Measurements from ENCODE around the gene WDR38. TPM values are rescaled to one million over a fixed set of nuclear protein-coding genes. Genes with fewer than 3 reads are reported as not detected.

WDR38 gene
- polyA plus RNA-seq, 3 donors = 0.41 to 0.59 (median 0.44) TPM

DNA sequence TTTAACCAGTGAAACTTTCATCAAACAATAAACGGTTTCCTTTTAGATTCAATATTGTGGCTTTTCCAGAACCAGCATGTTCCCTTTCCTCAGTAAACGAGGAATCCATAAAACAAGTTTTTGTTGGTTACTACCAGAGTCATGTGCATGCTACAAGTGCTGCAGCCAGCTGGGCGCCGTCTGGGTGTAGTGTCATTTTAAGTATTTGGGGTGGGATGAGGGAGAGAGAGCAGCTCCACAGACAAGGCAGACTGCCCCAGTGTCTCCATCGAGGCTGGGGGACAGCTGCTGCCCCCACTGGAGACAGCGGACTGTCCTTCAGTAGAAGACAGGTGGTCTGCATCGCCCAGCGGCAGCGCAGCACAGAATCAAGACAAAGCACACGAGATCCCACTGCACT lies 26.0 kb downstream of the WDR38 start:
- DNase-seq = peak; percentile 68

DNA sequence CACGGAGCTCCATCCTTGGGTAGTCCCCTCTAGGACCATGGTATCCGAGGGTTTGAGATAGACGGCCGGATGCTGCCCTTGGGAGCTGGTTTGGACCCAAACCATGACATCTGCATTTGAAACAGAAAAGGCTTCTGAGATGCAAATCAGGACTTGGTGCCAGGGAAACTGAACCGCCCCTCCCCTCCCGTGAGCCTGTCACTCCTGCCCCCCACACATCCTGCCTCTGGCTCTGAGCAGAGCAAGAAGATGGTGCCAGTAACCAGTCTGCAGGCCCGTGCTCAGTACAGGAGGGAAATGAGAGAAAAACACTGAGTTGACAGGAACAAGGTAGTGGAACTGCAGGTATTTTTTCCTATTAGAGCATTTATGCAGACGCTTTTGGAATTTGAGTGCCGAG lies 27.2 kb downstream of the WDR38 start:
- no peak for DNase-seq

GRCh38 chr9:124881138-124881743 lies 28.0 kb downstream of the WDR38 start:
- DNase-seq = no peak

- DNase-seq = no peak
Measured at GRCh38 chr9:124882231-124882630, 29.0 kb downstream of the WDR38 start.

DNA sequence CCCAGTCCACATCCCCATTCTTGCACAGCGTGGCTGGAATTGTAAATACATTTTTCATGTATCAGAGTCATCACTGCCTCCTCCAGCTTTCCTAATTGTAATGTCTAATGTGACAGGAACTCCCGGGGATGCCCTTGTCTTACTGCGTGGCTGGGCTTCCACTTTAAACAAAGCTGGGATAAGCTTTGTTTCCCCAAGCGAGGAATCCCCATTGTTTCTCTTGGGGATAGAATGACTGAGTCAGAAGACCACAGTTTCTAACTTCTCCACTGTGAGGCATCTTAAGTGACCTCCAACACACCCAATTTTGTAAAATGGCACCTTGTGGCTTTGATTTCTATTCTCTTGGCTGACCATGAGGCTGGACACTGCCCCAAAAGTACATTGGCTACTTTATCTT lies 31.1 kb downstream of the WDR38 start:
- no peak for DNase-seq

DNA sequence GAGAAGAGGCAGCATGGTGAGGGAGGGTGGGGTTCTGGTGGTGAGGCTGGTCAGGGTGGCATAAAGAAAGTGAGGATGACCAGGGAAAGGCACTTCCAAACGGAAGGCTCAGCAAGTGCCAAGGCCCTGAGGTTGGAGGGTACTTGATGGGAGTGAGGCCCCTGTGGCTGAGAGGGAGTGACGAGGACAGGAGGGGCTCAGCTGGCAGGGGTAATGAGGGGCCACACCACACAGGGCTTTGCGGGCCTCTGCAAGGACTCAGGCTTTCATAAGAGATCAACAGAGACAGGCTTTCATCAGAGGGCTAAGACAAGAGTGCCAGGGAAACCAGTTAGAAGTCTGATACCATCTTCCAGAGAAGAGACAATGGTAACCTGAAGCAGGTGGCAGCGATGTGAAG lies 32.3 kb downstream of the WDR38 start:
- DNase-seq = no peak

GRCh38 chr9:124886461-124886860 lies 33.2 kb downstream of the WDR38 start:
- no peak for DNase-seq

DNA sequence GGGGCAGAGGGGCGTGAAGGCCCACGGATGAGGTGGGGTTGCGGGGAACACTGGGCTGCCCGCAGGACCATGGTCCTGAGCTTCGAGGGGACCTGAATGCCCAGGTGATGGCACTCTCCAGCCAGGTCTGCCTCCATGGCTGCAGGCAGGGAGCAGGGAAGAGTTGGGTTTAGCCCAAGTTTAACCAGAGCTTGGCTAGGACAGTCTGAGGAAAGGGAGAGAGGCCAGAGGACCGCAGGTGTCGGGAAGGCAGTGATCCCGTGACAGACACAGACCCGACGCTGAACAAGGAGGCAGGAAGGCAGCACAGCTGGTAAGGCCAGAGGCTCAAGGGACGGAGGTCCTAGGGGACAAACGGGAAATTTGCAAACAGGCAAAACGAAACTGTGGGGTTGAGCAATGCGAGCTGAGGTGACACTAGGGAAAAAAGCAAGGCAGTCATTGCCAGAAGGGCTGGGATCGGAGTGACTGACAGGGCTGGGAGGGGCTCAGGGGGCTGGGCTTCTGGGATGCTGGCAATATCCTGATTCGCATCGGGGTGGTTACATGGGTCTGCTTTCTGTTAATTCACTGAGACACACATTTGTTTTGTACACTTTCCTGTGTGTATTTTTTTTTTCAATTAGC lies 33.7 kb downstream of the WDR38 start:
- no peak for DNase-seq

GRCh38 chr9:124887832-124888231 lies 34.6 kb downstream of the WDR38 start:
- DNase-seq = no peak

DNA sequence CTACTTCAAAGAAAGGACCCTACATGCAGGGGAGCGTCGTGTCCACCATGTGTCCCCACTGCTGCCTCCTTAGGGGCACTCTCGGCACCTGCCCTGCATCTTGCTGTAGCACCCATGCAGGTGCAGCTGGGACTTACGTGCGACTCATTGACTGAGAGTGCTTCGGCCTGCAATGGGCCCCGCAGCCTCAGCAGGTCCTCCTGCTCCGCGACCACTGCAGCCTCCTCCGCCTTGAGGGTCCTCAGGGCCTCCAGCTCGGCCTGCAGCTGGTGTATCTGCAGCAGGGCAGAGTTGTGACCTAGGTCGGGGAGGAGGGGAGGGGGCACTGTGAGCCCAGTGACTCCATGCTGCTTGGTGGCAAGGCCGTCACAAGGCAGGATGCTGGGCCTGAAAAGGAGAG lies 35.7 kb downstream of the WDR38 start:
- no peak for DNase-seq

GRCh38 chr9:124890179-124890578 lies 36.9 kb downstream of the WDR38 start:
- no peak for DNase-seq

GRCh38 chr9:124894035-124894740 lies 40.9 kb downstream of the WDR38 start:
- no peak for DNase-seq

DNA sequence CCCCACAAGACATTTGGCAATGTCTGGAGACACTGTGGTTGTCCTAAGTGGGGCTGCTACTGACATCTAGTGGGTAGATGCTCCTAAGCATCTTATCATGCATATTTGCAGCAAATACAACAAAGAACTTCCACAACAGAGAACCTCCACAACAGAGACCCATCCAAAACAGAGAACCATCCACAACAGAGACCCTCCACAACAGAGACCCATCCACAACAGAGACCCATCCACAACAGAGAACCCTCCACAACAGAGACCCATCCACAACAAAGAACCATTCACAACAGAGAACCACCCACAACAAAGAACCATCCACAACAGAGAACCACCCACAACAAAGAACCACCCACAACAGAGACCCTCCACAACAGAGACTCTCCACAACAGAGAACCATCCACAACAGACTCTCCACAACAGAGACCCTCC lies 41.5 kb downstream of the WDR38 start:
- no peak for DNase-seq

GRCh38 chr9:124897570-124898460 lies 44.6 kb downstream of the WDR38 start:
- DNase-seq = no peak

DNA sequence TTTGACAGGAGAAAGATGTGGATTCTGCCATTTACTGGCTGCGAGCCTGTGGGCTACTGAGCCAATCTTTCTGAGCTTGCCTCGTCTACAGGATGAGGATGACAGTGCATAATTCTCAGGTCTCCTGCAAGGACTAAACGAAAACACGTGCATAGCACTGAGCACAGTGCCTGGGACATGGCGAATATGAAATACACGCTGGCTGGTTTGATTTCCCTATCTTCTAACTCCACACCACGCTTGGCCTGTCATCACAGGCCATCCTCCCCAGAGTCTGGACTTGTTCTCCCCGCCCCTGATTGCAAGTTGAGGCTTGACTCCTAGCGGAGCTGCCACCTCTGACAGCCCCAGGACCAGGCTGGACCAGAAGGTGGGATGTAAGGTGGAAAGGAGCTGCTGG lies 46.6 kb downstream of the WDR38 start:
- DNase-seq = no peak

GRCh38 chr9:124906966-124907365 lies 53.7 kb downstream of the WDR38 start:
- DNase-seq = no peak

Other genes starting within 250 kb of the WDR38 start
- gene NR6A1, start 82.1 kb upstream of the WDR38 start, polyA plus RNA-seq (ENCODE audit: insufficient read length in 3 of 3) = 1 to 10 TPM; 1.0 to 1.9 (median 1.6) TPM
- gene OLFML2A, start 76.3 kb upstream of the WDR38 start, polyA plus RNA-seq (ENCODE audit: insufficient read length in 3 of 3) = 10 to 100 TPM; 24.6 to 27.6 (median 25.1) TPM
- 1,000 to 10,000 TPM in 2 of 3 donors, 100 to 1,000 TPM in 1; 745 to 1,130 (median 1,078) TPM for gene RPL35, start 8.5 kb downstream of the WDR38 start, polyA plus RNA-seq (ENCODE audit: insufficient read length in 3 of 3)
- 10 to 100 TPM; 35.1 to 38.8 (median 36.5) TPM for gene ARPC5L, start 8.7 kb downstream of the WDR38 start, polyA plus RNA-seq (ENCODE audit: insufficient read length in 3 of 3)
- 10 to 100 TPM; 15.3 to 21.9 (median 16.5) TPM for gene GOLGA1, start 87.6 kb downstream of the WDR38 start, polyA plus RNA-seq (ENCODE audit: insufficient read length in 3 of 3)